HEK293 (cell line): ENCODE measurements around the gene LYVE1.

Source experiments
- CTCF ChIA-PET: fragments of 350-600 bp; formaldehyde crosslinking; extraction: SDS; loops from one replicate; lab custom pipeline; 2021; ENCODE audit warnings: antibody characterized with exemption; lab: Yijun Ruan, JAX
- POLR2A ChIA-PET: fragments of 300-600 bp; formaldehyde crosslinking; extraction: SDS; loops from one replicate; lab custom pipeline; 2020; ENCODE audit warnings: antibody characterized with exemption, inconsistent platforms; lab: Yijun Ruan, JAX
- H3K27ac ChIP-seq: fragments of 200-500 bp; sonication (Bioruptor generic); 2 replicates; pipeline ENCODE4 v1.5.1; 2014; ENCODE audit warnings: low read depth, low read length, control low read depth, inconsistent platforms; ENCODE audit errors: extremely low read depth
- H3K36me3 ChIP-seq, 2 experiments: fragments of 200-500 bp in 1 of 2; sonication (Bioruptor generic) in 1 of 2; 1 replicate in 1 of 2; 2 replicates in 1 of 2; pipeline ENCODE4 v1.5.1; 2014 to 2017; ENCODE audit warnings: inconsistent platforms in 2 of 2, low read length in 2 of 2; ENCODE audit not compliant: control insufficient read depth in 2 of 2, insufficient read depth in 1 of 2
- H3K4me1 ChIP-seq: fragments of 200-500 bp; sonication (Bioruptor generic); 2 replicates; pipeline ENCODE4 v1.5.1; 2014; ENCODE audit warnings: mild to moderate bottlenecking, low read length, inconsistent platforms; ENCODE audit not compliant: control insufficient read depth, insufficient read depth
- H3K4me3 ChIP-seq: 2 replicates; pipeline ENCODE4 v1.5.1; 2011; ENCODE audit warnings: low read depth, mild to moderate bottlenecking, control low read depth, low read length, moderate library complexity
- H3K9me3 ChIP-seq: fragments of 200-500 bp; sonication (Bioruptor generic); 2 replicates; pipeline ENCODE4 v1.5.1; 2014; ENCODE audit warnings: low read depth, low read length, inconsistent platforms; ENCODE audit not compliant: control insufficient read depth, insufficient read depth
- BCL11B ChIP-seq: fragments of 450-650 bp; formaldehyde crosslinking; IDR thresholded peaks from 2 replicates; pipeline ENCODE4 v1.5.1; 2016; ENCODE audit warnings: low read depth, missing biosample characterization, missing genetic modification characterization
- KLF1 ChIP-seq: fragments of 450-650 bp; formaldehyde crosslinking; IDR thresholded peaks from 2 replicates; pipeline ENCODE4 v1.5.1; 2016; ENCODE audit warnings: missing biosample characterization, missing genetic modification characterization
- TCF7L2 ChIP-seq: IDR thresholded peaks from 2 replicates; pipeline ENCODE4 v1.6.1; 2011; ENCODE audit warnings: low read depth, mild to moderate bottlenecking, inconsistent platforms, low read length, moderate library complexity, borderline replicate concordance
- ZFP3 ChIP-seq: fragments of 450-650 bp; formaldehyde crosslinking; IDR thresholded peaks from 2 replicates; pipeline ENCODE4 v1.5.1; 2016; ENCODE audit warnings: low read depth, missing biosample characterization, missing genetic modification characterization
- ZFP69B ChIP-seq: fragments of 450-650 bp; formaldehyde crosslinking; IDR thresholded peaks from 2 replicates; pipeline ENCODE4 v1.5.1; 2016; ENCODE audit warnings: missing biosample characterization, missing genetic modification characterization
- ZNF112 ChIP-seq: fragments of 450-650 bp; formaldehyde crosslinking; IDR thresholded peaks from 2 replicates; pipeline ENCODE4 v1.5.0; 2017; ENCODE audit warnings: missing biosample characterization, missing genetic modification characterization
- ZNF132 ChIP-seq: fragments of 450-650 bp; formaldehyde crosslinking; IDR thresholded peaks from 2 replicates; pipeline ENCODE4 v1.5.1; 2017; ENCODE audit warnings: missing biosample characterization, missing genetic modification characterization, borderline replicate concordance
- ZNF274 ChIP-seq, 2 experiments: fragments of 200-500 bp in 1 of 2; fragments of 450-650 bp in 1 of 2; sonication (Bioruptor generic) in 1 of 2; formaldehyde crosslinking in 1 of 2; IDR thresholded peaks; 2 replicates each; pipeline versions ENCODE4 v1.5.1 to v1.6.1; 2014 to 2016; ENCODE audit warnings: borderline replicate concordance in 1 of 2, inconsistent platforms in 1 of 2, low read length in 1 of 2, missing biosample characterization in 1 of 2, missing genetic modification characterization in 1 of 2
- ZNF292 ChIP-seq: fragments of 450-650 bp; formaldehyde crosslinking; IDR thresholded peaks from 2 replicates; pipeline ENCODE4 v1.5.1; 2016; ENCODE audit warnings: low read depth, missing biosample characterization, missing genetic modification characterization, borderline replicate concordance
- ZNF404 ChIP-seq: fragments of 450-650 bp; formaldehyde crosslinking; IDR thresholded peaks from 2 replicates; pipeline ENCODE4 v1.5.1; 2017; ENCODE audit warnings: missing biosample characterization, missing genetic modification characterization
- ZNF423 ChIP-seq: fragments of 450-650 bp; formaldehyde crosslinking; IDR thresholded peaks from 2 replicates; pipeline ENCODE4 v1.5.1; 2016; ENCODE audit warnings: missing biosample characterization, missing genetic modification characterization
- ZNF48 ChIP-seq: fragments of 450-650 bp; formaldehyde crosslinking; IDR thresholded peaks from 2 replicates; pipeline ENCODE4 v1.5.1; 2016; ENCODE audit warnings: missing biosample characterization, missing genetic modification characterization
- TF ChIP-seq, protein P1 (sequence below): fragments of 450-650 bp; formaldehyde crosslinking; IDR thresholded peaks from 2 replicates; pipeline ENCODE4 v1.5.1; 2016; ENCODE audit warnings: missing biosample characterization, missing genetic modification characterization, borderline replicate concordance
- TF ChIP-seq, protein P2 (sequence below): fragments of 450-650 bp; formaldehyde crosslinking; IDR thresholded peaks from 2 replicates; pipeline ENCODE4 v1.5.1; 2016; ENCODE audit warnings: missing biosample characterization, missing genetic modification characterization

LYVE1 gene

DNA sequence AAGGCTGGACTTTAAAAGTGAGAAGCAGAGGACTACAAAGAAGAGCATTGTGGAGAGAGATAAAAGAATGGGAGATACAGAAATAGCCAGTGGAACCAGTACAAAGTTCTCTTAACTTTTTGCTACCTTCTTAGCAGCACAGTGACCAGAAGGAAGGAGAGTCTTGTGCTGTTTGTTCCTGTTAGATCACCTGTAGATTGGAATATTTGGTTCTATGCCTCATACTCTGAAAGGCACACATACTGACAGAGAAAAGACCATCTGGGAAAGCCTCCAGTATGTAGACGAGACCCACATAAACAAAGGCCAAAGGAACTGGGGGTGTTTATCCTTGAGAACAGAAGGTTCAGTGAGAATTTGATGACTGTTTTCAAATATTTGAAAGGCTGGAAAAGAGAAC lies 46.2 kb downstream of the LYVE1 start (continued):
- TF ChIP-seq BCL11B (tag by site-specific recombination) = no peak
- TF ChIP-seq, all 188 proteins: peak for 0

- Histone ChIP-seq H3K9me3 (no peaks in the 10 kb centered on the region), H3K4me3 (no peak overlapping the region), H3K36me3 (peaks cover 0 to 54% of the 10 kb centered on the region in 2 experiments; a peak in 2 of 3 replicates), H3K27ac (no peak overlapping the region), H3K4me1 (no peaks in the 10 kb centered on the region)
- POLR2A ChIA-PET = no interaction called here
- CTCF ChIA-PET = interaction anchor here (0.9 to 1.6 kb wide), 3 partner anchors 9 to 114 kb away, joined by 3 to 4 read pairs (median 3); no protein-coding TSS in a partner anchor
- TF ChIP-seq ZNF292 (tag by site-specific recombination) (no peak), ZNF274 (IDR thresholded peaks at IDR 0.05; ENCODE audit: low read length) (no peak), ZNF274 (tag by site-specific recombination; IDR thresholded peaks at IDR 0.05; ENCODE audit: borderline replicate concordance) (no peak), ZFP69B (no peak), KLF1 (tag by site-specific recombination) (no peak), ZNF48 (no peak), ZNF112 (tag by site-specific recombination) (no peak)
- TF ChIP-seq, protein P1, sequence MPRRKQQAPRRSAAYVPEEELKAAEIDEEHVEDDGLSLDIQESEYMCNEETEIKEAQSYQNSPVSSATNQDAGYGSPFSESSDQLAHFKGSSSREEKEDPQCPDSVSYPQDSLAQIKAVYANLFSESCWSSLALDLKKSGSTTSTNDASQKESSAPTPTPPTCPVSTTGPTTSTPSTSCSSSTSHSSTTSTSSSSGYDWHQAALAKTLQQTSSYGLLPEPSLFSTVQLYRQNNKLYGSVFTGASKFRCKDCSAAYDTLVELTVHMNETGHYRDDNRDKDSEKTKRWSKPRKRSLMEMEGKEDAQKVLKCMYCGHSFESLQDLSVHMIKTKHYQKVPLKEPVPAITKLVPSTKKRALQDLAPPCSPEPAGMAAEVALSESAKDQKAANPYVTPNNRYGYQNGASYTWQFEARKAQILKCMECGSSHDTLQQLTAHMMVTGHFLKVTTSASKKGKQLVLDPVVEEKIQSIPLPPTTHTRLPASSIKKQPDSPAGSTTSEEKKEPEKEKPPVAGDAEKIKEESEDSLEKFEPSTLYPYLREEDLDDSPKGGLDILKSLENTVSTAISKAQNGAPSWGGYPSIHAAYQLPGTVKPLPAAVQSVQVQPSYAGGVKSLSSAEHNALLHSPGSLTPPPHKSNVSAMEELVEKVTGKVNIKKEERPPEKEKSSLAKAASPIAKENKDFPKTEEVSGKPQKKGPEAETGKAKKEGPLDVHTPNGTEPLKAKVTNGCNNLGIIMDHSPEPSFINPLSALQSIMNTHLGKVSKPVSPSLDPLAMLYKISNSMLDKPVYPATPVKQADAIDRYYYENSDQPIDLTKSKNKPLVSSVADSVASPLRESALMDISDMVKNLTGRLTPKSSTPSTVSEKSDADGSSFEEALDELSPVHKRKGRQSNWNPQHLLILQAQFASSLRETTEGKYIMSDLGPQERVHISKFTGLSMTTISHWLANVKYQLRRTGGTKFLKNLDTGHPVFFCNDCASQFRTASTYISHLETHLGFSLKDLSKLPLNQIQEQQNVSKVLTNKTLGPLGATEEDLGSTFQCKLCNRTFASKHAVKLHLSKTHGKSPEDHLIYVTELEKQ = no peak
- TF ChIP-seq, protein P2, sequence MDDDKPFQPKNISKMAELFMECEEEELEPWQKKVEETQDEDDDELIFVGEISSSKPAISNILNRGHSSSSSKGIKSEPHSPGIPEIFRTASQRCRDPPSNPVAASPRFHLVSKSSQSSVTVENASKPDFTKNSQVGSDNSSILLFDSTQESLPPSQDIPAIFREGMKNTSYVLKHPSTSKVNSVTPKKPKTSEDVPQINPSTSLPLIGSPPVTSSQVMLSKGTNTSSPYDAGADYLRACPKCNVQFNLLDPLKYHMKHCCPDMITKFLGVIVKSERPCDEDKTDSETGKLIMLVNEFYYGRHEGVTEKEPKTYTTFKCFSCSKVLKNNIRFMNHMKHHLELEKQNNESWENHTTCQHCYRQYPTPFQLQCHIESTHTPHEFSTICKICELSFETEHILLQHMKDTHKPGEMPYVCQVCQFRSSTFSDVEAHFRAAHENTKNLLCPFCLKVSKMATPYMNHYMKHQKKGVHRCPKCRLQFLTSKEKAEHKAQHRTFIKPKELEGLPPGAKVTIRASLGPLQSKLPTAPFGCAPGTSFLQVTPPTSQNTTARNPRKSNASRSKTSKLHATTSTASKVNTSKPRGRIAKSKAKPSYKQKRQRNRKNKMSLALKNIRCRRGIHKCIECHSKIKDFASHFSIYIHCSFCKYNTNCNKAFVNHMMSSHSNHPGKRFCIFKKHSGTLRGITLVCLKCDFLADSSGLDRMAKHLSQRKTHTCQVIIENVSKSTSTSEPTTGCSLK (tag by site-specific recombination) = no peak
Observed at GRCh38 chr11:10520562-10520961, 47.9 kb downstream of the LYVE1 start.

- TF ChIP-seq KLF1 (tag by site-specific recombination) (no peak), ZFP3 (tag by site-specific recombination) (no peak), ZNF132 (tag by site-specific recombination) (no peak), ZNF404 (no peak), TCF7L2 (no peak)
- Histone ChIP-seq H3K36me3 (peaks cover 0 to 48% of the 10 kb centered on the region in 2 experiments; a peak in 2 of 3 replicates), H3K9me3 (no peaks in the 10 kb centered on the region), H3K4me1 (no peaks in the 10 kb centered on the region), H3K27ac (no peak overlapping the region), H3K4me3 (no peak overlapping the region)
- ChIA-PET CTCF (interaction anchor here (0.6 to 0.9 kb wide), 3 partner anchors 9 to 1198 kb away, joined by 3 to 5 read pairs (median 4); partner anchors contain the start of gene RNF141), POLR2A (no interaction called here)
Observed at GRCh38 chr11:10519630-10520029, 48.8 kb downstream of the LYVE1 start.

DNA sequence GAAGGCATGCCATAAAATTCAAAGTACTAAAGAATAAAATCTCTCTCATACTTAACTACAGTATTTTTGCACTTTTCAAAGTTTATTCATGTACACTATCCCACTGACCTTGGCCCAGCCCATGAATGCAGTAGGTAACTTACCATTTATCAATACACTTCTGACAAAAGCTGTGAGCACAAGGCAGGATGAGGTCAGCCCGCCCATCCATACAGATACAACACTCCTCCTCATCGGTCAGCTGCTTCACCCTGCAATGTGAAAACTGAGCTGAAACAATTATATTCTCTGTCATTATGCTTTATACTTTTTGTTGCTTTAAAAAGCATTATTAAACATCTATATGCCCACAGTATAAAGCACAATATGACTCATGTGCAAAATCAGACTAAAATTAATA lies 49.6 kb downstream of the LYVE1 start:
- Histone ChIP-seq H3K9me3 (no peaks in the 10 kb centered on the region), H3K36me3 (peaks cover 0 to 43% of the 10 kb centered on the region in 2 experiments; a peak in 2 of 3 replicates), H3K4me3 (no peak overlapping the region), H3K27ac (no peak overlapping the region), H3K4me1 (no peaks in the 10 kb centered on the region)
- ChIA-PET POLR2A (no interaction called here), CTCF (interaction anchor here (0.6 kb wide), 1 partner anchor 1197 kb away, joined by 4 read pairs; no protein-coding TSS in a partner anchor)
- no peak for TF ChIP-seq ZNF423 (tag by site-specific recombination)
